Pancreas (tissue), 10 donors: Measurements from ENCODE around the gene HERC3. TPM values are rescaled to one million over a fixed set of nuclear protein-coding genes. Genes with fewer than 3 reads are reported as not detected.

ENCODE experiments used
- ATAC-seq, 4 donors: fragments of 200-7000 bp; cut with Tn5 transposase; one replicate each; pipeline versions ENCODE4 v1.8.0 to v1.9.1; 2020; ENCODE audit warnings: mild to moderate bottlenecking in 4 of 4, moderate library complexity in 4 of 4
- DNase-seq, 6 donors: peaks; one replicate each; pipeline ENCODE4 v3.0.0-alpha.2; 2020
- FAIRE-seq: peaks from 2 replicates; lab custom pipeline; 2012; peaks lifted over from hg19 to GRCh38; lab: Jason Lieb, UNC
- H3K27ac ChIP-seq, 4 donors: fragments of 200-600 bp; sonication (generic); 1 replicate in 3 of 4; 2 replicates in 1 of 4; pipeline versions ENCODE4 v1.5.0 to v1.8.0; 2020
- H3K27me3 ChIP-seq, 4 donors: fragments of 200-600 bp; one replicate each; pipeline ENCODE4 v1.8.0; 2021
- H3K36me3 ChIP-seq, 3 donors: fragments of 200-600 bp; sonication (generic) in 1 of 3; one replicate each; pipeline versions ENCODE4 v1.5.0 to v1.8.0; 2020 to 2021
- H3K4me1 ChIP-seq, 3 donors: fragments of 200-600 bp; one replicate each; pipeline ENCODE4 v1.8.0; 2021
- H3K4me3 ChIP-seq, 4 donors: fragments of 200-600 bp; sonication (generic) in 2 of 4; one replicate each; pipeline versions ENCODE4 v1.5.0 to v1.8.0; 2020 to 2021
- H3K9me3 ChIP-seq, 4 donors: fragments of 200-600 bp; one replicate each; pipeline ENCODE4 v1.8.0; 2021
- WGBS, 2 donors: extraction: QIAGEN DNeasy Blood & Tissue Kit; methylation state at CpG; one replicate each; pipeline ENCODE4 v1.1.7; 2013; 5-methylcytosine and 5-hydroxymethylcytosine counted together
- intact Hi-C, 3 donors: fragments of 100-400 bp; cut with DNase I; formaldehyde crosslinking; loops; one replicate each; pipeline versions ENCODE4 v1.11.1 to v1.14.2; 2022
- polyA plus RNA-seq, 2 donors: library from polyadenylated mRNA; stranded (reverse); fragments of 200-250 nt; gene quantifications; one replicate each; pipeline ENCODE4 v1.2.3, GENCODE V29; 2013
- total RNA-seq, 6 donors: library from RNA; stranded (reverse); fragmentation: NEBNext Ultra II Directional in 4 of 6; extraction: Animal tissue kit (Norgen Biotek cat#: 25700) in 4 of 6; gene quantifications; one replicate each; pipeline versions ENCODE4 v1.2.1 to v1.2.4, GENCODE V29; 2021 to 2023
- TF ChIP-seq, protein P1 (sequence below), 4 donors: fragments of 200-600 bp; sonication (generic) in 3 of 4; IDR thresholded peaks; one replicate each; pipeline versions ENCODE4 v1.5.0 to v1.8.0; 2021; ENCODE audit warnings: antibody characterized with exemption in 4 of 4
- donor health status: healthy with polysubstance abuse.
- donor health status: DM: no; HTN: no; CAD: no; lungs with moderate emphysema.
- donor health status: DM: no; HTN: no; CAD: no.
- donor health status: control.
- donor health status: control.
- donor health status: Bipolar disorder and iron deficiency.
- donor health status: DM: yes; HTN: yes; CAD: no.
- donor health status: DM: no; HTN: no; CAD: no.
- donor health status: DM: no; HTN: no; CAD: no.
- donor health status: DM: yes; HTN: yes; CAD: no.

The HERC3 gene
- total and polyA plus RNA-seq, 8 donors: 2.7 to 18.0 (median 8.0) TPM

DNA sequence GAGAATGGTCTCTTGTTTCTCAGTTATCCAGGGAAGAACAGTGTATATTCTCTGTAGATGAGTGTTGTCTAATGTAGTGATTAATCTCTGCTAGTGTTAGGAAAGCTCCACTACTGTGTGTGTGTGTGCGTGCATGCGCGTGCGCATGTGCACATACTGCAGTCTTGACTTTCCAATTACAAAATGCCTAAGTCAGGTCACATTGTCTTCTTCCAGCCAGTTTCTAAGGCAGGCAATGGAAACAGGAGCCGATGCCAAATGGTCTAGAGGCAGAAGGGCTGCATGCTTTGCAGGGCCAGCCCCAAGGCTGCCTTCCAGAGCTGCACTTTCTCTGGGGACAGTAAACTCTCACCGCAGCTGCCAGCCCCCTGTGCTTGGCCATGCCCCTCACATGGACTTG, 135.9 kb downstream of the HERC3 start:
- FAIRE-seq: no peak

DNA sequence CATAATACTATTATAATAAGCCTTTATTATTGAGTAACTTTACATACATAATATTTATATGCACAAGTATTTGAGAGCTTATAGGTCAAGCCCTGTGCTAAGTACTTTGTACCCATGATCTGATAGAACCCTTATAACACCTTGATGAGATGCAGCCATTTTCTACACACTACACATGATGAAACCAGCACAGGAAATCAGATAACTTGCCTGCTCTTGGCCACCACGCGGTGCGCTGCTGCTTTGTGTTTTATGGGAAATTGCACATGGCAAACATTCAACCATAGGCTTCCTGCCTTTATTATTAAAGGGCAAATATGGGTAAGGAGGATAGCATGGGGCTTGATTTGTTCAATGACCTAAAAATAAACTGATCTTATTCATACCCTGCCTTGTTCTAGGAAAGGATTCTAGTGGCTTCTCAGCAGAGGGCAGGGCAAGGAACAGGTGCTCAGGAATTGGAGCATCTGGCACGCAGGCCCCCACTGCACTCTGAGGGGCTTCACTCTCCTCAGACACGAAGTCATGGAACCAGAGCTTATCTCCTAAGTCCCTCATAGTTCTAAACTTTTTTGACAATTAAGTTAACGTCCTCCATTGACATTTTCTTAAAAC, 137.0 kb downstream of the HERC3 start:
- TF ChIP-seq, protein P1, sequence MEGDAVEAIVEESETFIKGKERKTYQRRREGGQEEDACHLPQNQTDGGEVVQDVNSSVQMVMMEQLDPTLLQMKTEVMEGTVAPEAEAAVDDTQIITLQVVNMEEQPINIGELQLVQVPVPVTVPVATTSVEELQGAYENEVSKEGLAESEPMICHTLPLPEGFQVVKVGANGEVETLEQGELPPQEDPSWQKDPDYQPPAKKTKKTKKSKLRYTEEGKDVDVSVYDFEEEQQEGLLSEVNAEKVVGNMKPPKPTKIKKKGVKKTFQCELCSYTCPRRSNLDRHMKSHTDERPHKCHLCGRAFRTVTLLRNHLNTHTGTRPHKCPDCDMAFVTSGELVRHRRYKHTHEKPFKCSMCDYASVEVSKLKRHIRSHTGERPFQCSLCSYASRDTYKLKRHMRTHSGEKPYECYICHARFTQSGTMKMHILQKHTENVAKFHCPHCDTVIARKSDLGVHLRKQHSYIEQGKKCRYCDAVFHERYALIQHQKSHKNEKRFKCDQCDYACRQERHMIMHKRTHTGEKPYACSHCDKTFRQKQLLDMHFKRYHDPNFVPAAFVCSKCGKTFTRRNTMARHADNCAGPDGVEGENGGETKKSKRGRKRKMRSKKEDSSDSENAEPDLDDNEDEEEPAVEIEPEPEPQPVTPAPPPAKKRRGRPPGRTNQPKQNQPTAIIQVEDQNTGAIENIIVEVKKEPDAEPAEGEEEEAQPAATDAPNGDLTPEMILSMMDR (IDR thresholded peaks at IDR 0.05): no peak
- no peaks in the 10 kb centered on the region for H3K9me3 ChIP-seq
- peaks cover 0 to 50% (median 28%) of the 10 kb centered on the region in 3 donors for H3K36me3 ChIP-seq
- no peak for FAIRE-seq
- H3K27ac ChIP-seq: no peak overlapping the region
- no peak for DNase-seq
- H3K4me1 ChIP-seq: peaks cover 0 to 4% (median 0%) of the 10 kb centered on the region in 3 donors
- intact Hi-C loops: no loop called here
- ATAC-seq: peak in 1 of 4 donors; percentile 22
- WGBS, 2 donors: 87% methylated on average over 6 of the region's 6 CpGs
- no peak overlapping the region for H3K4me3 ChIP-seq
- H3K27me3 ChIP-seq: no peaks in the 10 kb centered on the region

More for the DNA sequence above, 135.9 kb downstream of the HERC3 start:
- intact Hi-C loops: no loop called here
- Histone ChIP-seq H3K4me3 (no peak overlapping the region), H3K27ac (no peak overlapping the region), H3K4me1 (peaks cover 0 to 4% (median 0%) of the 10 kb centered on the region in 3 donors), H3K27me3 (no peaks in the 10 kb centered on the region), H3K36me3 (peaks cover 0 to 50% (median 28%) of the 10 kb centered on the region in 3 donors), H3K9me3 (no peaks in the 10 kb centered on the region)
- DNase-seq (no peak), ATAC-seq (peak in 2 of 4 donors; percentile 22 to 44)
- 96% methylated on average over 6 of the region's 6 CpGs for WGBS, 2 donors
- TF ChIP-seq, protein P1 (IDR thresholded peaks at IDR 0.05): no peak

DNA sequence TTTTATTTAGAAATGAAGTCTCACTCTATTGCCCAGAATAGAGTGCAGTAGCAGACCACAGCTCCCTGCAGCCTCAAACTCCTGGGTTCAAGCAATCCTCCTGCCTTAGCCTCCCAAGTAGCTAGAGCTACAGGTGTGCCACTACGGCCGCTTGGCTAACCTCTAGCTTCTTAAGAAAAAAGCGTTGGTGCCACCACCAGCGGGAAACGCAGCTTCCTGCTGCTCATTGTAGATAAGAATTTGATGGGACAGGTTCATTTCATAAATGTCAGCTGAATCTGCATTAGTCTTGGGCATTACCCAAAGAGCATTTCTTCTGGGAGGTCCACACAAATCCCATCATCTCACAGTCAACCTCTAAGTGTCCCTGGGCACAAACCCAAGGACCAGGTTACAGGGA, 138.5 kb downstream of the HERC3 start:
- Histone ChIP-seq H3K36me3 (peaks cover 0 to 50% (median 28%) of the 10 kb centered on the region in 3 donors), H3K4me3 (no peak overlapping the region), H3K27ac (no peak overlapping the region), H3K9me3 (no peaks in the 10 kb centered on the region), H3K4me1 (peaks cover 6 to 16% (median 12%) of the 10 kb centered on the region in 3 donors), H3K27me3 (no peaks in the 10 kb centered on the region)
- intact Hi-C loops: no loop called here
- 92 to 93% methylated on average over 5 of the region's 5 CpGs for WGBS, 2 donors
- DNase-seq (no peak), ATAC-seq (no peak), FAIRE-seq (no peak)
- TF ChIP-seq, protein P1 (IDR thresholded peaks at IDR 0.05): no peak

DNA sequence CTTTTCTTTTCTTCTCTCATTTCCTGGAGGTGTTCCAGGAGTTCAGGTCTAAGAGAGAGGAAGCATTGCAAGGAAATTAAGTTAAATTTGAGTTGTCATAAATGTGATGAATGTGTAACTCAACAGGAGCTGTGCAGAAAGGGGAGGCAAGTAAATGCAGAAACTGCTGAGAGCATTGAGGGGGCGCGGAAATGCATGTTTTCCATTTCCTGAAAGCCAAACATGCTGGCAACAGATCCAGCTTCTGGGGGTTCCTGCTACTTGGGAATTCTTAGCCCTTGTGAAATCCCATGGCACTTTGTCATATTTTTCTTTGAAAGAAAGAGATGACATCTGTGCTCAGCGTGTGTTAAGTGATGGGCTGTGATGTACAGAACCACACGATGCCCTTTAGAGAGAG, 139.1 kb downstream of the HERC3 start:
- no peak for ATAC-seq
- H3K4me3 ChIP-seq: no peak overlapping the region
- intact Hi-C loops: no loop called here
- H3K27ac ChIP-seq: no peak overlapping the region
- no peak for FAIRE-seq
- TF ChIP-seq, protein P1 (IDR thresholded peaks at IDR 0.05): no peak
- no peaks in the 10 kb centered on the region for H3K9me3 ChIP-seq
- H3K27me3 ChIP-seq: no peaks in the 10 kb centered on the region
- peaks cover 10 to 17% (median 12%) of the 10 kb centered on the region in 3 donors for H3K4me1 ChIP-seq
- peaks cover 0 to 50% (median 26%) of the 10 kb centered on the region in 3 donors for H3K36me3 ChIP-seq
- WGBS, 2 donors: 93 to 96% methylated on average over 4 of the region's 4 CpGs
- DNase-seq: no peak

DNA sequence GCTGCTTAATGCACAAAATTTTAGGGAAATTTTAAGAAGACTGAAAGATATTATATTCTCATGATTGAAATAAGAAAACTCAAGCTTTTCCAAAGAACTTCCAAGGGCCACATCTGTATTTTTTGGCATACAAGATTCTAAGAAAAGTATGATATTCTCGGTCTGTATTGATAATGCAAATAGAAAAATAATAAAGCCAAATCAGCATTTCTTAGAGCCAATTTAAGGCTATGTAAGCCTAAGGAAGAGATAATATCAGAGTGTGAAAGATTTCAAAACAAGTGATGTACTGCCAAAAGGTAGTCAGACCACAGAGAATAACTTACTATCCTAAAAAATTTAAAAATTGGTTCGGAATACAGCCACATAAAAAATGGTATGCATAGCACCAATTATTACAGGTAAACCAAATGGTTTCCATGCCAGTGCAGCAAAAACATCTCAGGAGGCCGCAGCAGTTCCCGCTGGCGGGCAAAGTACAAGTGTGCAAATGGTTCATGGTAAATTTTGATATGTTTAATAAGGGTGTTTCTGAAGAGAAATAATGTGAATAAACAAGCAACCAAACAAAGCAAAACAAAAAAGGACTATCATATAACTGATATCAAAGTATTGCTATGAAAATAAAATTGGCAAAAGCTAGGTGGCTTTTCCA, 140.6 kb downstream of the HERC3 start:
- peaks cover 0 to 37% (median 16%) of the 10 kb centered on the region in 3 donors for H3K36me3 ChIP-seq
- ATAC-seq (no peak), DNase-seq (no peak), FAIRE-seq (no peak)
- H3K4me1 ChIP-seq: peaks cover 12 to 19% (median 13%) of the 10 kb centered on the region in 3 donors
- TF ChIP-seq, protein P1 (IDR thresholded peaks at IDR 0.05): no peak
- H3K27ac ChIP-seq: no peak overlapping the region
- no peaks in the 10 kb centered on the region for H3K9me3 ChIP-seq
- 90 to 91% methylated on average over 5 of the region's 5 CpGs for WGBS, 2 donors
- H3K27me3 ChIP-seq: no peaks in the 10 kb centered on the region
- intact Hi-C loops: no loop called here
- H3K4me3 ChIP-seq: no peak overlapping the region
